Neural cell (in vitro differentiated cells): ENCODE measurements around the gene SLC25A21. TPM values are rescaled to one million over a fixed set of nuclear protein-coding genes. Genes with fewer than 3 reads are reported as not detected.

Experiments used
- H2AFZ ChIP-seq: fragments of 200-600, 300-800 bp; sonication (generic), shearing (Covaris generic); 2 replicates; pipeline ENCODE4 v1.6.0; 2014; ENCODE audit warnings: low read depth, mild to moderate bottlenecking, antibody characterized with exemption, low read length, moderate library complexity
- H3F3A ChIP-seq: fragments of 200-600 bp; shearing (Covaris generic); 2 replicates; pipeline ENCODE4 v1.6.1; 2016; ENCODE audit warnings: mild to moderate bottlenecking, moderate library complexity, mixed read lengths, antibody characterized with exemption, low read length; ENCODE audit not compliant: insufficient read depth, poor library complexity, severe bottlenecking
- H3K27ac ChIP-seq: fragments of 200-600, 300-800 bp; sonication (generic), shearing (Covaris generic); 2 replicates; pipeline ENCODE4 v1.5.1; 2014; ENCODE audit warnings: mild to moderate bottlenecking, low read length, moderate library complexity
- H3K27me3 ChIP-seq: fragments of 300-800, 200-600 bp; sonication (generic), shearing (Covaris generic); 2 replicates; pipeline ENCODE4 v1.6.0; 2014; ENCODE audit warnings: mild to moderate bottlenecking, low read depth, low read length, moderate library complexity; ENCODE audit not compliant: insufficient read depth
- H3K36me3 ChIP-seq: fragments of 300-800, 200-600 bp; sonication (generic), shearing (Covaris generic); 2 replicates; pipeline ENCODE4 v1.5.1; 2014; ENCODE audit warnings: mild to moderate bottlenecking, antibody characterized with exemption, low read length, moderate library complexity; ENCODE audit not compliant: insufficient read depth
- H3K4me2 ChIP-seq: fragments of 300-800, 200-600 bp; sonication (generic), shearing (Covaris generic); 2 replicates; pipeline ENCODE4 v1.6.0; 2014; ENCODE audit warnings: mild to moderate bottlenecking, low read length
- H3K4me3 ChIP-seq: fragments of 300-800, 200-600 bp; sonication (generic), shearing (Covaris generic); 2 replicates; pipeline ENCODE4 v1.5.1; 2014; ENCODE audit warnings: mild to moderate bottlenecking, low read length, moderate library complexity
- H3K79me2 ChIP-seq: fragments of 200-600 bp; shearing (Covaris generic); replicated peaks from 2 replicates; pipeline ENCODE4 v1.6.0; 2014; ENCODE audit warnings: mild to moderate bottlenecking, low read length, moderate library complexity; ENCODE audit not compliant: insufficient read depth
- H3K9ac ChIP-seq: fragments of 300-800, 200-600 bp; sonication (generic), shearing (Covaris generic); 2 replicates; pipeline ENCODE4 v1.6.1; 2016; ENCODE audit warnings: mild to moderate bottlenecking, low read length, mixed read lengths
- H3K9me2 ChIP-seq: fragments of 200-600 bp; shearing (Covaris generic); 2 replicates; pipeline ENCODE4 v1.6.1; 2016; ENCODE audit warnings: mild to moderate bottlenecking, low read length, mixed read lengths; ENCODE audit not compliant: insufficient read depth
- H3K9me3 ChIP-seq: fragments of 200-600, 300-800 bp; sonication (generic), shearing (Covaris generic); 2 replicates; pipeline ENCODE4 v1.6.1; 2016; ENCODE audit warnings: mild to moderate bottlenecking, mixed run types, low read length, moderate library complexity, mixed read lengths
- H4K20me1 ChIP-seq: fragments of 200-600 bp; shearing (Covaris generic); 2 replicates; pipeline ENCODE4 v1.6.1; 2016; ENCODE audit warnings: mild to moderate bottlenecking, mixed run types; ENCODE audit not compliant: insufficient read depth
- EP300 ChIP-seq: fragments of 450-650 bp; conservative IDR thresholded peaks from 2 replicates; pipeline ENCODE4 v1.6.1; 2014; ENCODE audit warnings: antibody characterized with exemption, mild to moderate bottlenecking, moderate library complexity; ENCODE audit not compliant: poor library complexity, severe bottlenecking
- EZH2 ChIP-seq: fragments of 200-600, 300-800 bp; shearing (Covaris generic), sonication (generic); IDR thresholded peaks from 2 replicates; pipeline ENCODE4 v1.6.1; 2014; ENCODE audit warnings: antibody characterized with exemption, low read length, borderline replicate concordance, mild to moderate bottlenecking; ENCODE audit not compliant: insufficient read depth, poor library complexity, severe bottlenecking
- MXI1 ChIP-seq: fragments of 450-650 bp; conservative IDR thresholded peaks from 2 replicates; pipeline ENCODE4 v1.6.1; 2014; ENCODE audit warnings: antibody characterized with exemption, mild to moderate bottlenecking; ENCODE audit not compliant: poor library complexity, severe bottlenecking
- POLR2AphosphoS5 ChIP-seq: IDR thresholded peaks from 2 replicates; pipeline ENCODE4 v1.6.1; 2012
- RAD21 ChIP-seq: fragments of 450-650 bp; conservative IDR thresholded peaks from 2 replicates; pipeline ENCODE4 v1.6.1; 2014; ENCODE audit warnings: antibody characterized with exemption, mild to moderate bottlenecking, moderate library complexity
- SMC3 ChIP-seq: fragments of 450-650 bp; conservative IDR thresholded peaks from 2 replicates; pipeline ENCODE4 v1.6.1; 2014; ENCODE audit warnings: antibody characterized with exemption, mild to moderate bottlenecking, moderate library complexity; ENCODE audit not compliant: poor library complexity
- TAF1 ChIP-seq: IDR thresholded peaks from 2 replicates; pipeline ENCODE4 v1.6.1; 2012; ENCODE audit warnings: low read depth
- polyA plus RNA-seq: library from polyadenylated mRNA; depleted of rRNA; stranded (reverse); fragments of >200 nt; gene quantifications from 2 replicates; pipeline ENCODE4 v1.2.3, GENCODE V29; 2014
- TF ChIP-seq, protein P1 (sequence below): fragments of 450-650 bp; IDR thresholded peaks from 2 replicates; pipeline ENCODE4 v1.5.1; 2014; ENCODE audit warnings: antibody characterized with exemption, mild to moderate bottlenecking, moderate library complexity; ENCODE audit not compliant: poor library complexity, severe bottlenecking
- TF ChIP-seq, protein P2 (sequence below): IDR thresholded peaks from 2 replicates; pipeline ENCODE4 v1.6.1; 2012; ENCODE audit warnings: borderline replicate concordance

The SLC25A21 gene
- polyA plus RNA-seq, 1 donor from 2014 or later: 0.35 TPM

DNA sequence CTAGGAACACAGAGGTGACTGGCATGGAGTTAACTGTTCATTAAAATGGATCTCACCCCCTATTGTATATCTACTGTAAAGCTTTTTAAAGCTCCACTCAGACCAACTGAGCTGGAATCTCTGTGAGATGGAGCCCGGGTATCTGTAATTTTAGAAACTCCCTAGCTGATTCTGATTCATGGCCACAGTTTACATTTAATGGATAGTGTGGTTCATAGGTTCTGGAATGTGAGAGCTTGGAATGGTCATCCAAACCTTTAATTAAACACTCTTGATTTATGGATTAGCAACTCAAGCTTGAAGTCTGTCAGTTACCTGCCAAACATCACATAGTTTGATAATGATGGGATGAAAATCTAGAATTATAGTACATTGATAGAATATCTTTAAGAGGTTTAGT, 183.8 kb downstream of the SLC25A21 start:
- H3K36me3 ChIP-seq: no peaks in the 10 kb centered on the region
- H3K9me3 ChIP-seq: no peaks in the 10 kb centered on the region
- H3F3A ChIP-seq: no peaks in the 10 kb centered on the region
- no peak overlapping the region for H3K27ac ChIP-seq
- no peak overlapping the region for H3K4me3 ChIP-seq
- no peaks in the 10 kb centered on the region for H3K79me2 ChIP-seq
- TF ChIP-seq MXI1 (no peak), TAF1 (no peak), EP300 (no peak), POLR2AphosphoS5 (no peak), RAD21 (no peak), EZH2 (no peak), SMC3 (no peak)
- TF ChIP-seq, protein P1, sequence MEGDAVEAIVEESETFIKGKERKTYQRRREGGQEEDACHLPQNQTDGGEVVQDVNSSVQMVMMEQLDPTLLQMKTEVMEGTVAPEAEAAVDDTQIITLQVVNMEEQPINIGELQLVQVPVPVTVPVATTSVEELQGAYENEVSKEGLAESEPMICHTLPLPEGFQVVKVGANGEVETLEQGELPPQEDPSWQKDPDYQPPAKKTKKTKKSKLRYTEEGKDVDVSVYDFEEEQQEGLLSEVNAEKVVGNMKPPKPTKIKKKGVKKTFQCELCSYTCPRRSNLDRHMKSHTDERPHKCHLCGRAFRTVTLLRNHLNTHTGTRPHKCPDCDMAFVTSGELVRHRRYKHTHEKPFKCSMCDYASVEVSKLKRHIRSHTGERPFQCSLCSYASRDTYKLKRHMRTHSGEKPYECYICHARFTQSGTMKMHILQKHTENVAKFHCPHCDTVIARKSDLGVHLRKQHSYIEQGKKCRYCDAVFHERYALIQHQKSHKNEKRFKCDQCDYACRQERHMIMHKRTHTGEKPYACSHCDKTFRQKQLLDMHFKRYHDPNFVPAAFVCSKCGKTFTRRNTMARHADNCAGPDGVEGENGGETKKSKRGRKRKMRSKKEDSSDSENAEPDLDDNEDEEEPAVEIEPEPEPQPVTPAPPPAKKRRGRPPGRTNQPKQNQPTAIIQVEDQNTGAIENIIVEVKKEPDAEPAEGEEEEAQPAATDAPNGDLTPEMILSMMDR: no peak
- TF ChIP-seq, protein P2, sequence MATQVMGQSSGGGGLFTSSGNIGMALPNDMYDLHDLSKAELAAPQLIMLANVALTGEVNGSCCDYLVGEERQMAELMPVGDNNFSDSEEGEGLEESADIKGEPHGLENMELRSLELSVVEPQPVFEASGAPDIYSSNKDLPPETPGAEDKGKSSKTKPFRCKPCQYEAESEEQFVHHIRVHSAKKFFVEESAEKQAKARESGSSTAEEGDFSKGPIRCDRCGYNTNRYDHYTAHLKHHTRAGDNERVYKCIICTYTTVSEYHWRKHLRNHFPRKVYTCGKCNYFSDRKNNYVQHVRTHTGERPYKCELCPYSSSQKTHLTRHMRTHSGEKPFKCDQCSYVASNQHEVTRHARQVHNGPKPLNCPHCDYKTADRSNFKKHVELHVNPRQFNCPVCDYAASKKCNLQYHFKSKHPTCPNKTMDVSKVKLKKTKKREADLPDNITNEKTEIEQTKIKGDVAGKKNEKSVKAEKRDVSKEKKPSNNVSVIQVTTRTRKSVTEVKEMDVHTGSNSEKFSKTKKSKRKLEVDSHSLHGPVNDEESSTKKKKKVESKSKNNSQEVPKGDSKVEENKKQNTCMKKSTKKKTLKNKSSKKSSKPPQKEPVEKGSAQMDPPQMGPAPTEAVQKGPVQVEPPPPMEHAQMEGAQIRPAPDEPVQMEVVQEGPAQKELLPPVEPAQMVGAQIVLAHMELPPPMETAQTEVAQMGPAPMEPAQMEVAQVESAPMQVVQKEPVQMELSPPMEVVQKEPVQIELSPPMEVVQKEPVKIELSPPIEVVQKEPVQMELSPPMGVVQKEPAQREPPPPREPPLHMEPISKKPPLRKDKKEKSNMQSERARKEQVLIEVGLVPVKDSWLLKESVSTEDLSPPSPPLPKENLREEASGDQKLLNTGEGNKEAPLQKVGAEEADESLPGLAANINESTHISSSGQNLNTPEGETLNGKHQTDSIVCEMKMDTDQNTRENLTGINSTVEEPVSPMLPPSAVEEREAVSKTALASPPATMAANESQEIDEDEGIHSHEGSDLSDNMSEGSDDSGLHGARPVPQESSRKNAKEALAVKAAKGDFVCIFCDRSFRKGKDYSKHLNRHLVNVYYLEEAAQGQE: no peak
- no peaks in the 10 kb centered on the region for H3K27me3 ChIP-seq
- H2AFZ ChIP-seq: no peak overlapping the region
- no peak overlapping the region for H3K9ac ChIP-seq
- H3K4me2 ChIP-seq: no peak overlapping the region
- no peaks in the 10 kb centered on the region for H4K20me1 ChIP-seq
- H3K9me2 ChIP-seq: no peaks in the 10 kb centered on the region

- no peaks in the 10 kb centered on the region for H3K79me2 ChIP-seq
- H2AFZ ChIP-seq: no peak overlapping the region
- no peaks in the 10 kb centered on the region for H3K9me2 ChIP-seq
- no peaks in the 10 kb centered on the region for H3F3A ChIP-seq
- H3K27me3 ChIP-seq: no peaks in the 10 kb centered on the region
- no peak overlapping the region for H3K4me2 ChIP-seq
- no peak overlapping the region for H3K27ac ChIP-seq
- H4K20me1 ChIP-seq: no peaks in the 10 kb centered on the region
- no peak overlapping the region for H3K4me3 ChIP-seq
- no peaks in the 10 kb centered on the region for H3K36me3 ChIP-seq
- H3K9ac ChIP-seq: no peak overlapping the region
- TF ChIP-seq EP300: no peak
- TF ChIP-seq EZH2: no peak
- no peak for TF ChIP-seq SMC3
- no peak for TF ChIP-seq TAF1
- TF ChIP-seq, protein P1: no peak
- no peak for TF ChIP-seq MXI1
- TF ChIP-seq RAD21: no peak
- no peak for TF ChIP-seq POLR2AphosphoS5
- TF ChIP-seq, protein P2: no peak
- no peaks in the 10 kb centered on the region for H3K9me3 ChIP-seq
These were observed 186.0 kb downstream of the SLC25A21 start for GRCh38 chr14:36986407-36986806.
